A549 (cell line): ENCODE measurements around the gene ARHGEF19. TPM values are rescaled to one million over a fixed set of nuclear protein-coding genes. Genes with fewer than 3 reads are reported as not detected.

Experiments
- ATAC-seq, 2 experiments: fragments of 200-7000 bp in 1 of 2; fragments of >200 bp in 1 of 2; cut with Nextera tagmentation in 1 of 2; cut with Tn5 transposase in 1 of 2; 3 replicates each; pipeline versions ENCODE4 v1.8.0 to v1.9.1; 2018 to 2020; ENCODE audit warnings: mild to moderate bottlenecking in 1 of 2, moderate library complexity in 1 of 2
- CTCF ChIA-PET: fragments of 300-600 bp; sonication (Branson Sonifier 250); formaldehyde crosslinking; extraction: SDS; loops from one replicate; lab custom pipeline; 2021; ENCODE audit warnings: antibody characterized with exemption, inconsistent platforms; lab: Yijun Ruan, JAX
- POLR2A ChIA-PET: fragments of 350-600 bp; formaldehyde crosslinking; extraction: SDS; loops from one replicate; lab custom pipeline; 2021; ENCODE audit warnings: antibody characterized with exemption, inconsistent platforms; lab: Yijun Ruan, JAX
- DNase-seq, 2 experiments: peaks; one replicate each; pipeline versions ENCODE4 v3.0.0 to v3.0.0-alpha.2; 2011 to 2016; ENCODE audit warnings: low read depth in 1 of 2, low spot score in 1 of 2
- FAIRE-seq: peaks from 2 replicates; lab custom pipeline; 2011; peaks lifted over from hg19 to GRCh38; lab: Jason Lieb, UNC
- H3K27ac ChIP-seq, 2 experiments: fragments of >200 bp; sonication (Bioruptor Twin); formaldehyde crosslinking; 3 replicates each; pipeline ENCODE4 v1.5.1; 2016 to 2017
- H3K4me1 ChIP-seq: fragments of >200 bp; sonication (Bioruptor Twin); formaldehyde crosslinking; 3 replicates; pipeline ENCODE4 v1.6.1; 2016
- H3K4me2 ChIP-seq: fragments of >200 bp; sonication (Bioruptor Twin); formaldehyde crosslinking; 3 replicates; pipeline ENCODE4 v1.6.1; 2016
- H3K4me3 ChIP-seq: fragments of >200 bp; sonication (Bioruptor Twin); formaldehyde crosslinking; 3 replicates; pipeline ENCODE4 v1.5.1; 2016
- H3K9me3 ChIP-seq: fragments of >200 bp; sonication (Bioruptor Twin); formaldehyde crosslinking; 3 replicates; pipeline ENCODE4 v1.6.1; 2016
- BHLHE40 ChIP-seq: IDR thresholded peaks from 2 replicates; pipeline ENCODE4 v1.6.1; 2012; ENCODE audit warnings: low read depth, low read length, inconsistent platforms
- CBX2 ChIP-seq: fragments of 200-600 bp; sonication (generic); IDR thresholded peaks from 2 replicates; pipeline ENCODE4 v1.6.1; 2016; ENCODE audit warnings: low read depth, mild to moderate bottlenecking, borderline replicate concordance
- CEBPB ChIP-seq, 2 experiments: fragments of >200 bp in 1 of 2; sonication (Bioruptor Twin) in 1 of 2; formaldehyde crosslinking in 1 of 2; IDR thresholded peaks; 2 replicates each; pipeline ENCODE4 v1.6.1; 2012 to 2016
- CHD2 ChIP-seq: fragments of 150-350 bp; IDR thresholded peaks from 2 replicates; pipeline ENCODE4 v1.6.1; 2014; ENCODE audit warnings: low read length; ENCODE audit not compliant: partially characterized antibody
- CHD4 ChIP-seq: fragments of 200-600 bp; sonication (generic); IDR thresholded peaks from 2 replicates; pipeline ENCODE4 v1.6.1; 2016; ENCODE audit warnings: antibody characterized with exemption, mild to moderate bottlenecking, borderline replicate concordance
- E2F6 ChIP-seq: IDR thresholded peaks from 2 replicates; pipeline ENCODE4 v1.6.1; 2012; ENCODE audit warnings: low read depth, borderline replicate concordance
- EHMT2 ChIP-seq: fragments of 200-600 bp; sonication (generic); IDR thresholded peaks from 2 replicates; pipeline ENCODE4 v1.6.1; 2016; ENCODE audit warnings: antibody characterized with exemption, low read depth, mild to moderate bottlenecking, moderate library complexity
- FOXS1 ChIP-seq: fragments of 250-450 bp; sonication (Bioruptor Pico); IDR thresholded peaks from 2 replicates; pipeline ENCODE4 v1.5.0; 2020; ENCODE audit warnings: mild to moderate bottlenecking, moderate library complexity
- HES2 ChIP-seq: fragments of >200 bp; sonication (Bioruptor Twin); formaldehyde crosslinking; IDR thresholded peaks from 2 replicates; pipeline ENCODE4 v1.6.1; 2016
- HEYL ChIP-seq: fragments of 250-450 bp; sonication (Bioruptor Pico); IDR thresholded peaks from 2 replicates; pipeline ENCODE4 v1.8.0; 2021; ENCODE audit warnings: mild to moderate bottlenecking, moderate library complexity
- HOXA7 ChIP-seq: fragments of 250-450 bp; sonication (Bioruptor Pico); IDR thresholded peaks from 2 replicates; pipeline ENCODE4 v1.5.0; 2020; ENCODE audit warnings: mild to moderate bottlenecking, moderate library complexity
- JUN ChIP-seq, 2 experiments: fragments of >200 bp; sonication (Bioruptor Twin); formaldehyde crosslinking; IDR thresholded peaks; 2 replicates in 1 of 2; 3 replicates in 1 of 2; pipeline ENCODE4 v1.6.1; 2016 to 2017
- KDM5A ChIP-seq: fragments of 200-600 bp; sonication (generic); IDR thresholded peaks from 2 replicates; pipeline ENCODE4 v1.6.1; 2016; ENCODE audit warnings: antibody characterized with exemption, mild to moderate bottlenecking
- MAFK ChIP-seq: fragments of 450-650 bp; IDR thresholded peaks from 2 replicates; pipeline ENCODE4 v1.6.1; 2014; ENCODE audit not compliant: partially characterized antibody
- MAX ChIP-seq: IDR thresholded peaks from 2 replicates; pipeline ENCODE4 v1.6.1; 2012
- MYC ChIP-seq: IDR thresholded peaks from 2 replicates; pipeline ENCODE4 v1.6.1; 2012; ENCODE audit warnings: mild to moderate bottlenecking, inconsistent platforms, low read length, improper control_type of control experiment, borderline replicate concordance
- NFE2L2 ChIP-seq: fragments of 150-350 bp; conservative IDR thresholded peaks from 2 replicates; pipeline ENCODE4 v1.6.1; 2014; ENCODE audit warnings: low read length
- NR3C1 ChIP-seq: fragments of >200 bp; sonication (Bioruptor Twin); formaldehyde crosslinking; IDR thresholded peaks from 3 replicates; pipeline ENCODE4 v1.6.1; 2017
- PHF8 ChIP-seq: fragments of 200-600 bp; sonication (generic); IDR thresholded peaks from 2 replicates; pipeline ENCODE4 v1.6.1; 2016; ENCODE audit warnings: low read depth, mild to moderate bottlenecking, antibody characterized with exemption, moderate library complexity, borderline replicate concordance
- POLR2A ChIP-seq: IDR thresholded peaks from 2 replicates; pipeline ENCODE4 v1.6.1; 2012; ENCODE audit warnings: mild to moderate bottlenecking, low read length
- POLR2AphosphoS2 ChIP-seq: conservative IDR thresholded peaks from 2 replicates; pipeline ENCODE4 v1.6.1; 2012; ENCODE audit warnings: low read length, improper control_type of control experiment, inconsistent platforms
- RARB ChIP-seq: fragments of 250-450 bp; sonication (Bioruptor Pico); IDR thresholded peaks from 2 replicates; pipeline ENCODE4 v1.8.0; 2021; ENCODE audit warnings: mild to moderate bottlenecking, moderate library complexity
- REST ChIP-seq: fragments of 200-600 bp; sonication (generic); IDR thresholded peaks from 2 replicates; pipeline ENCODE4 v1.6.1; 2016; ENCODE audit warnings: antibody characterized with exemption, mild to moderate bottlenecking, moderate library complexity
- RFX5 ChIP-seq: fragments of 450-650 bp; IDR thresholded peaks from 2 replicates; pipeline ENCODE4 v1.7.1; 2014; ENCODE audit warnings: antibody characterized with exemption, mild to moderate bottlenecking, moderate library complexity
- TFCP2L1 ChIP-seq: fragments of 250-450 bp; sonication (Bioruptor Pico); IDR thresholded peaks from 2 replicates; pipeline ENCODE4 v1.5.0; 2021; ENCODE audit warnings: mild to moderate bottlenecking
- TP53 ChIP-seq: fragments of 250-450 bp; sonication (Bioruptor Pico); IDR thresholded peaks from 2 replicates; pipeline ENCODE4 v1.5.0; 2021; ENCODE audit warnings: mild to moderate bottlenecking, moderate library complexity
- ZC3H11A ChIP-seq: fragments of 450-650 bp; IDR thresholded peaks from 2 replicates; pipeline ENCODE4 v1.6.1; 2014; ENCODE audit warnings: antibody characterized with exemption, mild to moderate bottlenecking
- ZFP36 ChIP-seq: fragments of 450-650 bp; IDR thresholded peaks from 2 replicates; pipeline ENCODE4 v1.6.1; 2014; ENCODE audit warnings: borderline replicate concordance; ENCODE audit not compliant: partially characterized antibody
- WGBS: methylation state at CpG from one replicate; pipeline ENCODE4 v1.1.6; 2017; ENCODE audit errors: missing lambda C conversion rate; 5-methylcytosine and 5-hydroxymethylcytosine counted together
- polyA plus RNA-seq, 4 experiments: library from polyadenylated mRNA; depleted of rRNA in 3 of 4; stranded (reverse); fragments of >200 nt; fragmentation: RNase III in 1 of 4; extraction: RNeasy Plus Mini Kit Qiagen cat#74134 plus additional on column Dnase treatment in 1 of 4; gene quantifications; 2 replicates in 3 of 4; 3 replicates in 1 of 4; pipeline ENCODE4 v1.2.3, GENCODE V29; 2011 to 2017

Gene ARHGEF19
- polyA plus RNA-seq, 2 of the 4 experiments (the other 2 are of a cell fraction) = 6.1 to 9.2 TPM

GRCh38 chr1:16167331-16168143 is 44.9 kb downstream of the ARHGEF19 start:
- 3% methylated on average over 23 of the region's 60 CpGs for whole genome bisulfite sequencing
- ChIA-PET POLR2A (no interaction called here), CTCF (interaction anchor here (2.3 kb wide), 1 partner anchor 20 kb away, joined by 8 read pairs; no protein-coding TSS in a partner anchor)
- FAIRE-seq (no peak), ATAC-seq (peak; percentile 63 to 76), DNase-seq (peak in 1 of 2 experiments; percentile 74)
- Histone ChIP-seq H3K9me3 (no peaks in the 10 kb centered on the region), H3K4me1 (peaks cover 82% of the 10 kb centered on the region), H3K27ac (peak overlapping the region; percentile 97 to 99), H3K4me2 (peak overlapping the region; percentile 95), H3K4me3 (peak overlapping the region; percentile 60)
- TF ChIP-seq CHD2 = no peak
- TF ChIP-seq REST = no peak
- no peak for TF ChIP-seq CHD4
- no peak for TF ChIP-seq EHMT2
- TF ChIP-seq ZFP36 = no peak
- no peak for TF ChIP-seq POLR2AphosphoS2
- no peak for TF ChIP-seq TFCP2L1 (CRISPR knock-in tag)
- no peak for TF ChIP-seq HOXA7 (CRISPR knock-in tag)
- TF ChIP-seq CBX2 = no peak
- TF ChIP-seq BHLHE40 = no peak
- TF ChIP-seq FOXS1 (CRISPR knock-in tag) = no peak
- peak; percentile 54; the same call in 1 of the 2 replicates for TF ChIP-seq E2F6
- TF ChIP-seq MYC = peak; percentile 45; the same call in 1 of the 2 replicates
- TF ChIP-seq PHF8 = peak; percentile 33; the same call in 1 of the 2 replicates
- no peak for TF ChIP-seq ZC3H11A
- TF ChIP-seq HEYL (CRISPR knock-in tag) = no peak
- no peak for TF ChIP-seq NR3C1
- no peak for TF ChIP-seq RARB (CRISPR knock-in tag)
- no peak for TF ChIP-seq MAFK
- TF ChIP-seq NFE2L2 = no peak
- no peak for TF ChIP-seq CEBPB (IDR thresholded peaks at IDR 0.05)
- peak in 1 of 2 experiments; percentile 74; a peak in 2 of 5 replicates for TF ChIP-seq JUN (IDR thresholded peaks at IDR 0.05)
- no peak for TF ChIP-seq RFX5
- TF ChIP-seq MAX = peak; percentile 86
- 0 out of 2 replicates have a peak, but pooled peaks have one; percentile 16 for TF ChIP-seq POLR2A
- TF ChIP-seq KDM5A = no peak
- no peak for TF ChIP-seq HES2
- no peak for TF ChIP-seq TP53 (CRISPR knock-in tag)
